Measurements from ENCODE around the gene GNAI2. TPM values are rescaled to one million over a fixed set of nuclear protein-coding genes. Genes with fewer than 3 reads are reported as not detected.

GNAI2 gene
- total RNA-seq, 1 donor = 265 TPM

GRCh38 chr3:50303013-50303815 is 67.2 kb downstream of the GNAI2 start, which contains the start of gene HYAL1:
HYAL1 (minus strand) TSS chr3:50303574; CDS start chr3:50302956, 618 bp downstream.
- DNase-seq (ENCODE audit: low read depth) = peak; percentile 30
- TF ChIP-seq CTCF (IDR thresholded peaks at IDR 0.05; ENCODE audit: insufficient read depth, low read depth, low read length) = peak; percentile 20
- H3K4me3 ChIP-seq (ENCODE audit: low read depth, low read length) = no peak within 1 kb of the TSS

- DNase-seq (ENCODE audit: low read depth) = no peak
- H3K4me3 ChIP-seq (ENCODE audit: low read depth, low read length) = no peak overlapping the region
- no peak for TF ChIP-seq CTCF (IDR thresholded peaks at IDR 0.05; ENCODE audit: insufficient read depth, low read depth, low read length)
These were observed 68.6 kb downstream of the GNAI2 start for GRCh38 chr3:50304601-50305000.

Small RNAs within 50 kb of the gene (small RNA-seq; reads per million reads assigned to genes)
- not detected for gene MIR5787

Other genes starting within 250 kb of the GNAI2 start
- gene RBM5, start 147.3 kb upstream of the GNAI2 start, total RNA-seq = 121 and 192 TPM in 2 replicates
- 0.32 and 0.86 TPM in 2 replicates for gene SEMA3F, start 80.9 kb upstream of the GNAI2 start, total RNA-seq
- gene GNAT1, start 44.6 kb upstream of the GNAI2 start, total RNA-seq = not detected in 2 replicates
- not detected in 2 replicates for gene SLC38A3, start 30.9 kb upstream of the GNAI2 start, total RNA-seq
- 7.4 and 23.3 TPM in 2 replicates for gene SEMA3B, start 32.9 kb downstream of the GNAI2 start, total RNA-seq
- not detected in 2 replicates for gene LSMEM2, start 42.9 kb downstream of the GNAI2 start, total RNA-seq
- 82.0 and 83.1 TPM in 2 replicates for gene IFRD2, start 56.2 kb downstream of the GNAI2 start, total RNA-seq
- 2.3 and 6.5 TPM in 2 replicates for gene HYAL3, start 63.2 kb downstream of the GNAI2 start, total RNA-seq
- 5.8 and 6.5 TPM in 2 replicates for gene NAA80, start 63.2 kb downstream of the GNAI2 start, total RNA-seq
- 1.6 and 2.6 TPM in 2 replicates for gene HYAL1, start 67.4 kb downstream of the GNAI2 start, total RNA-seq
- gene HYAL2, start 86.5 kb downstream of the GNAI2 start, total RNA-seq = 49.6 and 69.1 TPM in 2 replicates
- 17.7 and 22.0 TPM in 2 replicates for gene TUSC2, start 92.0 kb downstream of the GNAI2 start, total RNA-seq
- gene RASSF1, start 104.6 kb downstream of the GNAI2 start, total RNA-seq = 34.8 and 36.3 TPM in 2 replicates
- gene ZMYND10, start 109.5 kb downstream of the GNAI2 start, total RNA-seq = 0.97 and 1.3 TPM in 2 replicates
- gene NPRL2, start 114.6 kb downstream of the GNAI2 start, total RNA-seq = 21.3 and 22.9 TPM in 2 replicates
- 22.5 and 23.7 TPM in 2 replicates for gene CYB561D2, start 114.7 kb downstream of the GNAI2 start, total RNA-seq
- gene TMEM115, start 123.3 kb downstream of the GNAI2 start, total RNA-seq = 55.3 and 63.1 TPM in 2 replicates